ENCODE data around the gene RXFP4. TPM values are rescaled to one million over a fixed set of nuclear protein-coding genes. Genes with fewer than 3 reads are reported as not detected.

Gene RXFP4
- total RNA-seq, 1 experiment from 2014 or later = not detected

DNA sequence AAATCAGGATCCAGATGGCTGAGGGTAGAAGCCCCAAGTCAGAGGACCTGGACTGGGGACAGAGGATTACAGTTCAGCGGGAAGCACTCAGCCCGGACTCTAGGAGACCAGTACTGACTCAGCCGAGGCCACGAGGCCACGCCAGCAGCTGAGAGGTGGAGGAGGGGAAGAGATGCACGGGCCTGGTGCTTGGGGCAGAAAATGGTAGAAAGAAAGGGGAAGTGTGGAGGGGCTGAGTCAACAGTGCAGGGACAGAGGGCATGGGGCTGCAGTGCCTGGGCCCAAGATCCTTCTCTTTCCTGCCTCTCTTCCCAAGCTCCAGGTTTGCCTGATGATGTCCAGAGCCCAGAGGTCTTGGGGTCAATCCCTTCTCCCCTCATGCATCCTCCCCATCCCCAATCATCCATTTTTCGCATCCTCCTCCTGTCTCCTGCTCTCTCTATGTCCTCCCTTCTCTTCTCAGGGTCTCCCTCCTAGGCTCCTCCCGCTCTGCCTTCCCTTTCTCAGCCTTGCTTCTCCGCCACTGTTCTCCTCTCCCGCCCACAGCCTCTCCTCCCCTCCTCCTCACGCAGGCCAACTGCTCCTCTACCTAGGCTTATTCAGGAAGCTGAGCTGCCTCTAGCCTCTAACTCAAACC, 29.2 kb downstream of the RXFP4 start:
- no peak overlapping the region for H3K56ac ChIP-seq (ENCODE audit: insufficient read length, low read depth, low read length)
- H3K14ac ChIP-seq (ENCODE audit: insufficient read depth, low read length) = no peak overlapping the region
- H2BK5ac ChIP-seq (ENCODE audit: insufficient read length, low read length) = no peak overlapping the region
- no peak overlapping the region for H2BK20ac ChIP-seq (ENCODE audit: low read depth, low read length, poor library complexity, severe bottlenecking)
- peaks cover 69 to 85% of the 10 kb centered on the region in 2 experiments for H3K4me1 Mint-ChIP-seq
- H2AK5ac ChIP-seq (ENCODE audit: insufficient read length, low read length) = no peak overlapping the region
- no peaks in the 10 kb centered on the region for H3K27me3 ChIP-seq (ENCODE audit: insufficient read depth, low read length)
- no peak overlapping the region for H4K91ac ChIP-seq (ENCODE audit: insufficient read length, low read depth, low read length)
- H3K23ac ChIP-seq (ENCODE audit: insufficient read length, low read depth, low read length) = no peak overlapping the region
- no peak overlapping the region for H3K18ac ChIP-seq (ENCODE audit: insufficient read length, low read depth, low read length)
- no peaks in the 10 kb centered on the region for H3K27me3 Mint-ChIP-seq (ENCODE audit: low read depth)
- DNase-seq = peak; percentile 53
- no peak overlapping the region for H4K5ac ChIP-seq (ENCODE audit: insufficient read length, low read depth, low read length)
- H3K4me3 Mint-ChIP-seq = peak overlapping the region in 1 of 2 experiments; percentile 58; a peak in 2 of 5 replicates
- H2BK12ac ChIP-seq (ENCODE audit: insufficient read length, low read depth, low read length) = peak overlapping the region; percentile 24
- H3K9me3 ChIP-seq (ENCODE audit: control insufficient read depth, low read depth, low read length) = no peaks in the 10 kb centered on the region
- H3T11ph ChIP-seq (ENCODE audit: low read length) = no peak overlapping the region
- H3K4me2 ChIP-seq (ENCODE audit: insufficient read depth, insufficient read length, low read length) = peak overlapping the region; percentile 8
- H4K8ac ChIP-seq (replicated peaks; ENCODE audit: insufficient read length, low read depth, low read length) = no peak overlapping the region
- peaks cover 3% of the 10 kb centered on the region for H3K23me2 ChIP-seq (ENCODE audit: insufficient read length, low read depth, low read length, poor library complexity, severe bottlenecking)
- WGBS (ENCODE audit: extremely low coverage, insufficient read length, low lambda C conversion rate) = no CpG with 5 or more reads among the region's 11 CpGs
- no peak overlapping the region for H2AFZ ChIP-seq (ENCODE audit: low read length)
- H3K4me1 ChIP-seq (ENCODE audit: insufficient read depth, low read length) = peaks cover 27% of the 10 kb centered on the region
- no peak overlapping the region for H3K4ac ChIP-seq (ENCODE audit: low read depth, low read length)
- H2BK15ac ChIP-seq (ENCODE audit: low read depth, low read length) = no peak overlapping the region
- peaks cover 21 to 61% (median 58%) of the 10 kb centered on the region in 3 experiments for H3K36me3 Mint-ChIP-seq (ENCODE audit: insufficient read depth in 1 of 3, low read depth in 3 of 3)
- H3K9me3 Mint-ChIP-seq = no peaks in the 10 kb centered on the region
- peaks cover 6% of the 10 kb centered on the region for H4K20me1 ChIP-seq (ENCODE audit: control insufficient read depth, insufficient read depth, insufficient read length)
- peaks cover 35% of the 10 kb centered on the region for H3K79me2 ChIP-seq (ENCODE audit: insufficient read depth, low read length)
- H3K27ac Mint-ChIP-seq = peak overlapping the region; percentile 75 to 88 (median 76); a peak in 4 of 7 replicates
- no peak overlapping the region for H2BK120ac ChIP-seq (ENCODE audit: low read depth, low read length, poor library complexity, severe bottlenecking)
- H3K9ac ChIP-seq (ENCODE audit: extremely low read depth, insufficient read length, low read length) = no peak overlapping the region
- peaks cover 9% of the 10 kb centered on the region for H3K79me1 ChIP-seq (ENCODE audit: insufficient read depth, low read depth, low read length, poor library complexity, severe bottlenecking)
- no peak overlapping the region for H3K27ac ChIP-seq (ENCODE audit: insufficient read length, low read depth, low read length)
- TF ChIP-seq, protein P1, sequence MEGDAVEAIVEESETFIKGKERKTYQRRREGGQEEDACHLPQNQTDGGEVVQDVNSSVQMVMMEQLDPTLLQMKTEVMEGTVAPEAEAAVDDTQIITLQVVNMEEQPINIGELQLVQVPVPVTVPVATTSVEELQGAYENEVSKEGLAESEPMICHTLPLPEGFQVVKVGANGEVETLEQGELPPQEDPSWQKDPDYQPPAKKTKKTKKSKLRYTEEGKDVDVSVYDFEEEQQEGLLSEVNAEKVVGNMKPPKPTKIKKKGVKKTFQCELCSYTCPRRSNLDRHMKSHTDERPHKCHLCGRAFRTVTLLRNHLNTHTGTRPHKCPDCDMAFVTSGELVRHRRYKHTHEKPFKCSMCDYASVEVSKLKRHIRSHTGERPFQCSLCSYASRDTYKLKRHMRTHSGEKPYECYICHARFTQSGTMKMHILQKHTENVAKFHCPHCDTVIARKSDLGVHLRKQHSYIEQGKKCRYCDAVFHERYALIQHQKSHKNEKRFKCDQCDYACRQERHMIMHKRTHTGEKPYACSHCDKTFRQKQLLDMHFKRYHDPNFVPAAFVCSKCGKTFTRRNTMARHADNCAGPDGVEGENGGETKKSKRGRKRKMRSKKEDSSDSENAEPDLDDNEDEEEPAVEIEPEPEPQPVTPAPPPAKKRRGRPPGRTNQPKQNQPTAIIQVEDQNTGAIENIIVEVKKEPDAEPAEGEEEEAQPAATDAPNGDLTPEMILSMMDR (conservative IDR thresholded peaks at IDR 0.05) = no peak
